Adrenal gland (tissue), 12 donors: ENCODE data around the gene PTCRA. TPM values are rescaled to one million over a fixed set of nuclear protein-coding genes. Genes with fewer than 3 reads are reported as not detected.
A peak's percentile ranks its signal among the peaks of the same experiment; 100 is the strongest.

Source experiments
- DNase-seq, 7 donors: peaks; one replicate each; pipeline ENCODE4 v3.0.0-alpha.2; 2019 to 2020
- H3K27ac ChIP-seq, 5 donors: fragments of 200-600 bp; sonication (generic) in 4 of 5; 1 replicate in 3 of 5; 2 replicates in 2 of 5; pipeline versions ENCODE4 v1.5.1 to v1.8.0; 2016 to 2020; ENCODE audit warnings: mild to moderate bottlenecking in 1 of 5
- H3K27me3 ChIP-seq: fragments of 200-600 bp; 2 replicates; pipeline ENCODE4 v1.8.0; 2021
- H3K36me3 ChIP-seq, 2 donors: fragments of 200-600 bp; replicated peaks in 1 of 2; 1 replicate in 1 of 2; 2 replicates in 1 of 2; pipeline versions ENCODE4 v1.5.1 to v1.8.0; 2018 to 2022
- H3K4me1 ChIP-seq, 2 donors: fragments of 200-600 bp; replicated peaks in 1 of 2; 1 replicate in 1 of 2; 2 replicates in 1 of 2; pipeline versions ENCODE4 v1.5.1 to v1.8.0; 2018 to 2021
- H3K4me3 ChIP-seq, 4 donors: fragments of 200-600 bp; sonication (generic) in 3 of 4; one replicate each; pipeline ENCODE4 v1.5.1; 2016 to 2018
- H3K9me3 ChIP-seq, 3 donors: fragments of 200-600 bp; sonication (generic) in 1 of 3; replicated peaks in 1 of 3; 1 replicate in 2 of 3; 2 replicates in 1 of 3; pipeline versions ENCODE4 v1.5.1 to v1.8.0; 2016 to 2021
- POLR2A ChIP-seq, 2 donors: fragments of 450-650 bp; IDR thresholded peaks; one replicate each; pipeline ENCODE4 v1.6.1; 2017; ENCODE audit warnings: antibody characterized with exemption in 2 of 2, mild to moderate bottlenecking in 2 of 2, moderate library complexity in 1 of 2
- WGBS, 4 donors: extraction: QIAGEN DNeasy Blood & Tissue Kit in 2 of 4; methylation state at CpG; one replicate each; pipeline versions ENCODE4 v1.1.5 to v1.1.7; 2013 to 2017; 5-methylcytosine and 5-hydroxymethylcytosine counted together
- intact Hi-C, 2 donors: fragments of 100-400 bp; cut with DNase I; formaldehyde crosslinking; loops; one replicate each; pipeline versions ENCODE4 v1.14.1 to v1.15.0; 2022 to 2023
- polyA plus RNA-seq, 3 donors: library from polyadenylated mRNA; stranded (reverse); fragments of 200-250 nt in 2 of 3; fragments of 350-450 nt in 1 of 3; fragmentation: Illumina TruSeq in 1 of 3; extraction: RNeasy Lipid Tissue Mini Kit (QIAGEN cat#74804) in 1 of 3; gene quantifications; one replicate each; pipeline ENCODE4 v1.2.3, GENCODE V29; 2013 to 2014
- total RNA-seq, 9 donors: library from RNA; depleted of rRNA in 4 of 9; stranded (reverse); fragments of >200 nt in 4 of 9; fragments of 120-200 nt in 1 of 9; fragmentation: NEBNext Ultra II Directional in 1 of 9; extraction: Animal tissue kit (Norgen Biotek cat#: 25700) in 1 of 9; gene quantifications; one replicate each; pipeline versions ENCODE4 v1.1.0 to v1.2.4, GENCODE V29; 2013 to 2023
- TF ChIP-seq, protein P1 (sequence below), 6 experiments: fragments of 450-650 bp in 4 of 6; fragments of 200-600 bp in 2 of 6; sonication (generic) in 1 of 6; IDR thresholded peaks; 1 replicate in 5 of 6; 2 replicates in 1 of 6; pipeline versions ENCODE4 v1.5.1 to v1.8.0; 2016 to 2021; ENCODE audit warnings: antibody characterized with exemption in 6 of 6, mild to moderate bottlenecking in 2 of 6, moderate library complexity in 1 of 6
- donor health status: healthy with polysubstance abuse.
- donor health status: Bipolar disorder and iron deficiency.
- donor health status: DM: yes; HTN: yes; CAD: no.
- donor health status: DM: no; HTN: no; CAD: no.
- donor health status: DM: no; HTN: no; CAD: no.
- donor health status: DM: yes; HTN: yes; CAD: no.

Gene PTCRA
- total and polyA plus RNA-seq, 12 donors: 0.22 to 0.34 TPM; not detected in 10

DNA sequence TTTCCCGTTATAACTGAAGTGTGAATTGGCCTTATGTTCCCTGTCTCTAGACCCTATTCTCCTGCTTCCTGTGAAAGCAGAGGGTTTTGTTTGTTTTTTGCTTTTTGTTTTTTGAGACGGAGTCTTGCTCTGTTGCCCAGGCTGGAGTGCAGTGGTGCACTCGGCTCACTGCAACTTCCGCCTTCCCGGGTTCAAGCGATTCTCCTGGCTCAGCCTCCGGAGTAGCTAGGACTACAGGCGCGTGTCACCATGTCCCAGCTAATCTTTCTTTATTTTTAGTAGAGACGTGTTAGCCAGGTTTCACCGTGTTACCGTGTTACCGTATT, 44.0 kb downstream of the PTCRA start:
- Histone ChIP-seq H3K4me3 (peak overlapping the region in 1 of 4 donors; percentile 59), H3K27ac (no peak overlapping the region), H3K27me3 (no peaks in the 10 kb centered on the region), H3K9me3 (no peaks in the 10 kb centered on the region), H3K4me1 (peaks cover 10% of the 10 kb centered on the region in 2 donors), H3K36me3 (peaks cover 0 to 9% of the 10 kb centered on the region in 2 donors)
- 21 to 43% (median 27%) methylated on average over 13 of the region's 13 CpGs for WGBS, 4 donors
- intact Hi-C loops: no loop called here
- DNase-seq: no peak
- TF ChIP-seq, protein P1, sequence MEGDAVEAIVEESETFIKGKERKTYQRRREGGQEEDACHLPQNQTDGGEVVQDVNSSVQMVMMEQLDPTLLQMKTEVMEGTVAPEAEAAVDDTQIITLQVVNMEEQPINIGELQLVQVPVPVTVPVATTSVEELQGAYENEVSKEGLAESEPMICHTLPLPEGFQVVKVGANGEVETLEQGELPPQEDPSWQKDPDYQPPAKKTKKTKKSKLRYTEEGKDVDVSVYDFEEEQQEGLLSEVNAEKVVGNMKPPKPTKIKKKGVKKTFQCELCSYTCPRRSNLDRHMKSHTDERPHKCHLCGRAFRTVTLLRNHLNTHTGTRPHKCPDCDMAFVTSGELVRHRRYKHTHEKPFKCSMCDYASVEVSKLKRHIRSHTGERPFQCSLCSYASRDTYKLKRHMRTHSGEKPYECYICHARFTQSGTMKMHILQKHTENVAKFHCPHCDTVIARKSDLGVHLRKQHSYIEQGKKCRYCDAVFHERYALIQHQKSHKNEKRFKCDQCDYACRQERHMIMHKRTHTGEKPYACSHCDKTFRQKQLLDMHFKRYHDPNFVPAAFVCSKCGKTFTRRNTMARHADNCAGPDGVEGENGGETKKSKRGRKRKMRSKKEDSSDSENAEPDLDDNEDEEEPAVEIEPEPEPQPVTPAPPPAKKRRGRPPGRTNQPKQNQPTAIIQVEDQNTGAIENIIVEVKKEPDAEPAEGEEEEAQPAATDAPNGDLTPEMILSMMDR (IDR thresholded peaks at IDR 0.05): no peak
- TF ChIP-seq POLR2A (IDR thresholded peaks at IDR 0.05): no peak

DNA sequence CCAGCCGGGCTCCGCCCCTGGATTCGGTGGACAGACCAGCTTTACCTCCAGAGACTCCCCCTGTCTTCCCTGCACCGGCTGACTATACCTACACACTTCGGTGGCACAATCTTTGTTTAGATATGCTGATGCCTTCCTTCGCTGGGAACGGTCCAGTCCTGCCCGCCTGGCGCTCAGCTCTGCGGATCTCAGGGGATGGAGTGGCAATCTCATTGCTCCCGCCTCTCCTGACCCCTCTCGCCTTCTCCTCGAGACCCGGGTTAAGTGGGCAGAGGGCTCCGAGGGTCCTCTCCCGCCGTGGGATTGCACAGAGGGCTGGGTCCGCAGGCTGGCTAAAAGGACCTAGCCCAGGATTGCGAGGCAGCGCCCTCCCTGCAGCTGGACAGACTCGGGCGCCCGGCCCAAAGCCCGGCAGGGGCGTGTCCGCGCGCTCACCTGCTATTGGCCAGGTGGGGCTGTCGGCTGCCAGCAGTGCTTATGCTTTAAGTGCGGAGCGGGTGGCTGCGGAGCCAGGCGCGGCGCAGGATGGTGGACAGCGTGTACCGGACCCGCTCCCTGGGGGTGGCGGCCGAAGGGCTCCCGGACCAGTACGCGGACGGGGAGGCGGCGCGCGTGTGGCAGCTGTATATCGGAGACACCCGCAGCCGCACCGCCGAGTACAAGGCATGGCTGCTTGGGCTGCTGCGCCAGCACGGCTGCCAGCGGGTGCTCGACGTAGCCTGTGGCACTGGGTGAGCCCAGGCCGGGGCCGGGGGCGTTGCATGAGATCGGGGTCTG, 44.6 kb downstream of the PTCRA start, which contains the start of gene GNMT:
Gene GNMT (plus strand): TSS at position 512 of the 777 bp plus-strand sequence. CDS start 14 bp downstream, at position 526.
- peaks cover 0 to 15% of the 10 kb centered on the region in 2 donors for H3K36me3 ChIP-seq
- WGBS, 4 donors: 2 to 24% (median 3%) methylated on average over 10 to 62 of the region's 62 CpGs
- H3K27me3 ChIP-seq: no peaks in the 10 kb centered on the region
- no peak for TF ChIP-seq POLR2A (IDR thresholded peaks at IDR 0.05)
- TF ChIP-seq, protein P1 (IDR thresholded peaks at IDR 0.05): no peak
- DNase-seq: peak; percentile 46 to 71 (median 55)
- peak within 1 kb of the TSS in 1 of 4 donors; percentile 59 for H3K4me3 ChIP-seq
- peaks cover 10% of the 10 kb centered on the region in 2 donors for H3K4me1 ChIP-seq
- no peaks in the 10 kb centered on the region for H3K9me3 ChIP-seq
- intact Hi-C loops: no loop called here
- peak within 1 kb of the TSS in 1 of 5 donors; percentile 29 for H3K27ac ChIP-seq

DNA sequence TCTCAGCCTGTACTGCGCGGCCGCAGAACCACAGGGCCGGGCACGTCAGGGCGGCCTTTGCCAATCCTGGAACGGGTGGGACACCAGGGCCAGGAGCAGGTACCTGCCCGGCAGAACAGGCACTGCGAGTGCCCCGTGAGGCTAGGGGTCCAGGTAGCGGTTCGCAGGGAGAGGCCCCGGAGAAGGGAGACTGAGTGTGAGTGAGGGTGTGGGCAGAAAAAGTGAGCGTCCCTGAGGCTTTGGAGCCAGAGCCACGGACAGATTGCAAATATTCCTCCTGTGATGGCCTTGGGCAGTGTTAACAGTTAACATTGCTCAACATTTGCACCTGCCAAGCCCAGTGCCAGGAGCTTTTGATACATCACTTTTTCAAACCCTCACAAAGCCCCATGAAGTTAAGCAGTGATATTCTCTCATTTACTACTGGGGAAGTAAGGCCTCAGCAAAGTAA, 45.2 kb downstream of the PTCRA start:
- Histone ChIP-seq H3K9me3 (no peaks in the 10 kb centered on the region), H3K4me1 (peaks cover 10% of the 10 kb centered on the region in 2 donors), H3K27me3 (no peaks in the 10 kb centered on the region), H3K27ac (peak overlapping the region in 1 of 5 donors; percentile 29), H3K4me3 (peak overlapping the region in 1 of 4 donors; percentile 59), H3K36me3 (peaks cover 0 to 21% of the 10 kb centered on the region in 2 donors)
- 11 to 58% (median 21%) methylated on average over 4 to 15 of the region's 15 CpGs for WGBS, 4 donors
- intact Hi-C loops: no loop called here
- TF ChIP-seq, protein P1 (IDR thresholded peaks at IDR 0.05): no peak
- no peak for TF ChIP-seq POLR2A (IDR thresholded peaks at IDR 0.05)
- peak in 6 of 7 donors; percentile 35 to 63 (median 48) for DNase-seq

DNA sequence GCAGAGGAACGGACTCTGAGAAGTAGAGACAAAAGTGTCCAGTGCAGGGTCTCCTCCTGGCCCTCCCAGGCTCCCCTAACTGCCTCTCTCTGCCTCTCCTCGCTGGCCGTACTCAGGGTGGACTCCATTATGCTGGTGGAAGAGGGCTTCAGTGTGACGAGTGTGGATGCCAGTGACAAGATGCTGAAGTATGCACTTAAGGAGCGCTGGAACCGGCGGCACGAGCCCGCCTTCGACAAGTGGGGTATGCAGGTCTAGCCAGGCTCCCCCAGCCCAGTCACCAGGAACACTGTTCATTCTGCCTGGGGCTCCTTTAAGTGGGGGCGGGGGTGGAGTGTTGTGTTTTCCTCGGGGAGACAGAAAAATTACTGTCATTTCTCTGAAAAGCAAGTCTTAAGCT, 46.2 kb downstream of the PTCRA start:
- Histone ChIP-seq H3K4me3 (no peak overlapping the region), H3K27me3 (no peaks in the 10 kb centered on the region), H3K27ac (no peak overlapping the region), H3K9me3 (no peaks in the 10 kb centered on the region), H3K36me3 (peaks cover 0 to 26% of the 10 kb centered on the region in 2 donors), H3K4me1 (peaks cover 10% of the 10 kb centered on the region in 2 donors)
- no peak for TF ChIP-seq POLR2A (IDR thresholded peaks at IDR 0.05)
- TF ChIP-seq, protein P1 (IDR thresholded peaks at IDR 0.05): no peak
- WGBS, 4 donors: 94 to 95% (median 95%) methylated on average over 12 of the region's 12 CpGs
- DNase-seq: no peak
- intact Hi-C loops: no loop called here
